GM12891 (cell line): ENCODE results near the gene ESYT1.

Source experiments
- POLR2A ChIP-seq: IDR thresholded peaks from 2 replicates; pipeline ENCODE4 v1.6.1; 2011; ENCODE audit warnings: low read depth, low read length, control low read depth
- POLR2AphosphoS5 ChIP-seq: IDR thresholded peaks from 2 replicates; pipeline ENCODE4 v1.6.1; 2011; ENCODE audit warnings: low read depth, low read length, control low read depth
- POU2F2 ChIP-seq: IDR thresholded peaks from 2 replicates; pipeline ENCODE4 v1.6.1; 2011; ENCODE audit warnings: low read depth, mild to moderate bottlenecking, control low read depth, low read length, moderate library complexity
- TAF1 ChIP-seq: IDR thresholded peaks from 2 replicates; pipeline ENCODE4 v1.6.1; 2011; ENCODE audit warnings: low read depth, low read length, control low read depth

GRCh38 chr12:56119361-56119796 lies 8.7 kb upstream of the ESYT1 start:
- TF ChIP-seq POLR2A (no peak), POLR2AphosphoS5 (no peak), TAF1 (no peak), POU2F2 (no peak)
